K562 (cell line): ENCODE data around the gene CENPH. TPM values are rescaled to one million over a fixed set of nuclear protein-coding genes. Genes with fewer than 3 reads are reported as not detected.
A peak's percentile ranks its signal among the peaks of the same experiment; 100 is the strongest.

Experiments
- ARID1B ChIP-seq: fragments of 450-650 bp; IDR thresholded peaks from 2 replicates; pipeline ENCODE4 v1.6.1; 2016; ENCODE audit warnings: antibody characterized with exemption, mild to moderate bottlenecking, inconsistent platforms
- ELF4 ChIP-seq: fragments of 450-650 bp; formaldehyde crosslinking; IDR thresholded peaks from 2 replicates; pipeline ENCODE4 v1.4.0; 2022; ENCODE audit warnings: missing genetic modification characterization
- HIVEP1 ChIP-seq: fragments of 250-450 bp; sonication (Bioruptor Pico); IDR thresholded peaks from 2 replicates; pipeline ENCODE4 v1.4.0; 2020; ENCODE audit warnings: mild to moderate bottlenecking
- HNRNPLL ChIP-seq: fragments of 200-400 bp; formaldehyde crosslinking; IDR thresholded peaks from 2 replicates; pipeline ENCODE4 v1.6.1; 2017; ENCODE audit warnings: low read length, low read depth, mild to moderate bottlenecking; ENCODE audit not compliant: poor library complexity, severe bottlenecking
- NFYB ChIP-seq: IDR thresholded peaks from 2 replicates; pipeline ENCODE4 v1.6.1; 2011; ENCODE audit warnings: mild to moderate bottlenecking, moderate library complexity; ENCODE audit not compliant: insufficient read length; ENCODE audit errors: extremely low read depth
- NRF1 ChIP-seq, 2 experiments: fragments of 450-650 bp; IDR thresholded peaks in 1 of 2; conservative IDR thresholded peaks in 1 of 2; 2 replicates each; pipeline ENCODE4 v1.6.1; 2014; ENCODE audit warnings: mild to moderate bottlenecking in 2 of 2
- TAF9B ChIP-seq: fragments of 450-650 bp; IDR thresholded peaks from 2 replicates; pipeline ENCODE4 v1.6.1; 2018; ENCODE audit warnings: mild to moderate bottlenecking; ENCODE audit not compliant: partially characterized antibody
- ZNF311 ChIP-seq: fragments of 250-450 bp; sonication (Bioruptor Pico); IDR thresholded peaks from 2 replicates; pipeline ENCODE4 v1.4.0; 2020; ENCODE audit warnings: mild to moderate bottlenecking, moderate library complexity
- ZNF699 ChIP-seq: fragments of 250-450 bp; sonication (Bioruptor Pico); IDR thresholded peaks from 2 replicates; pipeline ENCODE4 v1.8.0; 2021; ENCODE audit warnings: mild to moderate bottlenecking, moderate library complexity; ENCODE audit not compliant: insufficient replicate concordance
- polyA plus RNA-seq, 8 experiments: library from polyadenylated mRNA; depleted of rRNA in 4 of 8; stranded (reverse) in 5 of 8; unstranded in 3 of 8; fragments of >200 nt; fragmentation: Nextera tagmentation in 2 of 8; fragmentation: Illumina TruSeq in 1 of 8; extraction: Ambion mirVana in 2 of 8; extraction: Trizol in 1 of 8; gene quantifications; 2 replicates each; pipeline versions ENCODE4 v1.2.1 to v1.2.3, GENCODE V29; 2011 to 2014; ENCODE audit warnings: inconsistent platforms in 1 of 8, missing spikeins in 1 of 8
- total RNA-seq, 7 experiments: library from RNA; depleted of rRNA in 6 of 7; stranded (reverse); fragments of >200 nt in 6 of 7; fragmentation: Illumina TruSeq in 2 of 7; extraction: Trizol in 2 of 7; gene quantifications; 2 replicates each; pipeline versions ENCODE4 v1.2.1 to v1.2.3, GENCODE V29; 2011 to 2021; ENCODE audit warnings: low replicate concordance in 1 of 7
- TF ChIP-seq, protein P1 (sequence below), 2 experiments: fragments of 450-650 bp; formaldehyde crosslinking in 1 of 2; IDR thresholded peaks; 2 replicates each; pipeline versions ENCODE4 v1.4.0 to v1.6.1; 2014 to 2020; ENCODE audit warnings: mild to moderate bottlenecking in 2 of 2, borderline replicate concordance in 1 of 2, low read depth in 1 of 2
- TF ChIP-seq, protein P2 (sequence below): fragments of 450-650 bp; IDR thresholded peaks from 2 replicates; pipeline ENCODE4 v1.6.1; 2016; ENCODE audit warnings: antibody characterized with exemption
- TF ChIP-seq, protein P3 (sequence below), 2 experiments: fragments of 450-650 bp in 1 of 2; sonication (generic) in 1 of 2; formaldehyde crosslinking in 1 of 2; IDR thresholded peaks in 1 of 2; conservative IDR thresholded peaks in 1 of 2; 2 replicates each; pipeline versions ENCODE4 v1.6.1 to v1.8.1; 2016 to 2023; ENCODE audit warnings: mild to moderate bottlenecking in 2 of 2, moderate library complexity in 2 of 2, inconsistent platforms in 1 of 2, missing genetic modification reagents in 1 of 2
- TF ChIP-seq, protein P4 (sequence below): sonication (generic); IDR thresholded peaks from 2 replicates; pipeline ENCODE4 v1.6.1; 2016

CENPH gene
- total and polyA plus RNA-seq, 9 of the 15 experiments (the other 6 are each of a cell fraction or from before 2014, with no cell fraction given): 10.5 to 124 (median 74.9) TPM

DNA sequence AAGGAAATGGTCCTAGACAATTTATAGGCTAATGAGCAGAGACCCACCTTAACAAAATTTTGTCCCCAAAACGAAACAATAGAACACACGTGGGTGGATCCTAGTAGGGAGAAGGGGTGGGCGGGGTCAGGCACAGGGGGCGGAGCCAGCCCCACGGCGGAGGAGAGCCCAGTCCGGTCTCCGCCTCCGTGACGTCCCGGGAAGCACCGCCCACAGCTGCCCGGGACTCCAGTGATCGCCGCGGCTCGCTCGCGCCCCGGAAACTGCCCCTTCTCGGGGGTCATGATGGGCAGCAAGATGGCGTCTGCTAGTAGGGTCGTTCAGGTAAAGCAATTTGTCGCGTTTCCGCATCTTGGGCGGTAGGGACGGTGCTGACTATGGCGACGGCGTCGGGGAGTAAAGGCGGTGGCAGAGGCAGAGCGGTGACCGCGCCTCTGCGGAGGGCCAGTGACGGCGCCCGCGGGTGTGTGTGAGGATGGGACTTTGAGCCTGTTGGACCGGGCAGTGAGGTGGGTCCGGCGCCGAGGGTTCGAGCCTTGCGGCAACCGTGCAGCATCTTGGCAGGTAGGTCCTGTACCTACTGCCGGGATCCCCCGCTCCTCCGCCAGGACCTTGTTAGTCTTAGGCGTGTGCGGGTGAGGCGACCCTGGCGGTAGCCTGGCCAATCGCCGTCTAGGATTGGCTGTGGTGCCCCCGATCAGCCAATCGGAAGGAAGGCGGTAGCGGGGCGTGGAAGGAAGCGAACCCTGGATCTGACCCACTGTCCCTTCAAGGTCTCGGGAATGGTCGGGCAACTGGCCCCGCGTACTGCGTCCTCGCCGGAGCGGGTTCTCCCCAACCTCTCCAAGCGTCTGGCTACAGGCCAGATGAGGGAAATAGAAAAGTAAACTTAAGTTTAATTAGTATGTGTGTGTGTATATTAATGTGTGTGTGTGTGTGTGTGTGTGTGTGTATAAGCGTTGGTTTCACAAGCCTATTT lies 28.5 kb downstream of the CENPH start (continued):
- TF ChIP-seq NRF1 (conservative IDR thresholded peaks at IDR 0.05 in 1 of 2, IDR thresholded peaks at IDR 0.05 in 1 of 2) (peak; percentile 50 to 62), HNRNPLL (no peak), ELF4 (CRISPR knock-in tag) (peak; percentile 40; the same call in 1 of the 2 replicates), TAF9B (peak; percentile 44), ZNF699 (no peak), HIVEP1 (CRISPR knock-in tag) (no peak), ARID1B (peak; percentile 44), ZNF311 (no peak), NFYB (peak; percentile 82)
- TF ChIP-seq, protein P1, sequence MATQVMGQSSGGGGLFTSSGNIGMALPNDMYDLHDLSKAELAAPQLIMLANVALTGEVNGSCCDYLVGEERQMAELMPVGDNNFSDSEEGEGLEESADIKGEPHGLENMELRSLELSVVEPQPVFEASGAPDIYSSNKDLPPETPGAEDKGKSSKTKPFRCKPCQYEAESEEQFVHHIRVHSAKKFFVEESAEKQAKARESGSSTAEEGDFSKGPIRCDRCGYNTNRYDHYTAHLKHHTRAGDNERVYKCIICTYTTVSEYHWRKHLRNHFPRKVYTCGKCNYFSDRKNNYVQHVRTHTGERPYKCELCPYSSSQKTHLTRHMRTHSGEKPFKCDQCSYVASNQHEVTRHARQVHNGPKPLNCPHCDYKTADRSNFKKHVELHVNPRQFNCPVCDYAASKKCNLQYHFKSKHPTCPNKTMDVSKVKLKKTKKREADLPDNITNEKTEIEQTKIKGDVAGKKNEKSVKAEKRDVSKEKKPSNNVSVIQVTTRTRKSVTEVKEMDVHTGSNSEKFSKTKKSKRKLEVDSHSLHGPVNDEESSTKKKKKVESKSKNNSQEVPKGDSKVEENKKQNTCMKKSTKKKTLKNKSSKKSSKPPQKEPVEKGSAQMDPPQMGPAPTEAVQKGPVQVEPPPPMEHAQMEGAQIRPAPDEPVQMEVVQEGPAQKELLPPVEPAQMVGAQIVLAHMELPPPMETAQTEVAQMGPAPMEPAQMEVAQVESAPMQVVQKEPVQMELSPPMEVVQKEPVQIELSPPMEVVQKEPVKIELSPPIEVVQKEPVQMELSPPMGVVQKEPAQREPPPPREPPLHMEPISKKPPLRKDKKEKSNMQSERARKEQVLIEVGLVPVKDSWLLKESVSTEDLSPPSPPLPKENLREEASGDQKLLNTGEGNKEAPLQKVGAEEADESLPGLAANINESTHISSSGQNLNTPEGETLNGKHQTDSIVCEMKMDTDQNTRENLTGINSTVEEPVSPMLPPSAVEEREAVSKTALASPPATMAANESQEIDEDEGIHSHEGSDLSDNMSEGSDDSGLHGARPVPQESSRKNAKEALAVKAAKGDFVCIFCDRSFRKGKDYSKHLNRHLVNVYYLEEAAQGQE (IDR thresholded peaks at IDR 0.05; ENCODE audit: borderline replicate concordance): no peak
- TF ChIP-seq, protein P1 (CRISPR knock-in tag; IDR thresholded peaks at IDR 0.05; ENCODE audit: low read depth): peak; percentile 75; the same call in 1 of the 2 replicates
- TF ChIP-seq, protein P2, sequence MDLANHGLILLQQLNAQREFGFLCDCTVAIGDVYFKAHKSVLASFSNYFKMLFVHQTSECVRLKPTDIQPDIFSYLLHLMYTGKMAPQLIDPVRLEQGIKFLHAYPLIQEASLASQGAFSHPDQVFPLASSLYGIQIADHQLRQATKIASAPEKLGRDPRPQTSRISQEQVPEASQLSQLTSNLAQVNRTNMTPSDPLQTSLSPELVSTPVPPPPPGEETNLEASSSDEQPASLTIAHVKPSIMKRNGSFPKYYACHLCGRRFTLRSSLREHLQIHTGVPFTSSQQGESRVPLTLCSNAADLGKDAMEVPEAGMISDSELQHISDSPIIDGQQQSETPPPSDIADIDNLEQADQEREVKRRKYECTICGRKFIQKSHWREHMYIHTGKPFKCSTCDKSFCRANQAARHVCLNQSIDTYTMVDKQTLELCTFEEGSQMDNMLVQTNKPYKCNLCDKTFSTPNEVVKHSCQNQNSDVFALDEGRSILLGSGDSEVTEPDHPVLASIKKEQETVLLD: 0 out of 2 replicates have a peak, but pooled peaks have one; percentile 47
- TF ChIP-seq, protein P3, sequence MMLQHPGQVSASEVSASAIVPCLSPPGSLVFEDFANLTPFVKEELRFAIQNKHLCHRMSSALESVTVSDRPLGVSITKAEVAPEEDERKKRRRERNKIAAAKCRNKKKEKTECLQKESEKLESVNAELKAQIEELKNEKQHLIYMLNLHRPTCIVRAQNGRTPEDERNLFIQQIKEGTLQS (IDR thresholded peaks at IDR 0.05): no peak
- TF ChIP-seq, protein P3 (CRISPR knock-in tag; conservative IDR thresholded peaks at IDR 0.05): 0 out of 2 replicates have a peak, but pooled peaks have one; percentile 53
- TF ChIP-seq, protein P4, sequence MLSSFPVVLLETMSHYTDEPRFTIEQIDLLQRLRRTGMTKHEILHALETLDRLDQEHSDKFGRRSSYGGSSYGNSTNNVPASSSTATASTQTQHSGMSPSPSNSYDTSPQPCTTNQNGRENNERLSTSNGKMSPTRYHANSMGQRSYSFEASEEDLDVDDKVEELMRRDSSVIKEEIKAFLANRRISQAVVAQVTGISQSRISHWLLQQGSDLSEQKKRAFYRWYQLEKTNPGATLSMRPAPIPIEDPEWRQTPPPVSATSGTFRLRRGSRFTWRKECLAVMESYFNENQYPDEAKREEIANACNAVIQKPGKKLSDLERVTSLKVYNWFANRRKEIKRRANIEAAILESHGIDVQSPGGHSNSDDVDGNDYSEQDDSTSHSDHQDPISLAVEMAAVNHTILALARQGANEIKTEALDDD: peak; percentile 86
